GM23338 (cell line): ENCODE data around the gene NPLOC4.

Experiments used
- CREB1 ChIP-seq: fragments of 250-450 bp; sonication (Bioruptor Pico); IDR thresholded peaks from 2 replicates; pipeline ENCODE4 v1.5.0; 2020; ENCODE audit warnings: low read depth, mild to moderate bottlenecking, moderate library complexity
- CTCF ChIP-seq, 2 experiments: fragments of 200-600 bp in 1 of 2; sonication (generic) in 1 of 2; conservative IDR thresholded peaks; 2 replicates each; pipeline versions ENCODE4 v1.5.1 to v1.6.1; 2016 to 2017; ENCODE audit warnings: antibody characterized with exemption in 2 of 2, low read depth in 2 of 2, mild to moderate bottlenecking in 2 of 2, moderate library complexity in 1 of 2
- ETS1 ChIP-seq: IDR thresholded peaks from 2 replicates; pipeline ENCODE4 v1.6.1; 2016; ENCODE audit warnings: antibody characterized with exemption
- EZH2 ChIP-seq: fragments of 200-600 bp; sonication (generic); IDR thresholded peaks from one replicate; pipeline ENCODE4 v1.8.0; 2017; ENCODE audit warnings: antibody characterized with exemption, mild to moderate bottlenecking, low read depth; ENCODE audit not compliant: unreplicated experiment
- EZH2phosphoT487 ChIP-seq: fragments of 200-600 bp; sonication (generic); IDR thresholded peaks from one replicate; pipeline ENCODE4 v1.8.1; 2018; ENCODE audit warnings: antibody characterized with exemption; ENCODE audit not compliant: unreplicated experiment
- JUNB ChIP-seq: IDR thresholded peaks from one replicate; pipeline ENCODE4 v1.6.1; 2016; ENCODE audit warnings: antibody characterized with exemption; ENCODE audit not compliant: unreplicated experiment
- NANOG ChIP-seq: IDR thresholded peaks from 2 replicates; pipeline ENCODE4 v1.6.1; 2016; ENCODE audit warnings: antibody characterized with exemption, borderline replicate concordance
- POLR2AphosphoS5 ChIP-seq: IDR thresholded peaks from 2 replicates; pipeline ENCODE4 v1.6.1; 2016; ENCODE audit warnings: antibody characterized with exemption, low read depth
- REST ChIP-seq: IDR thresholded peaks from one replicate; pipeline ENCODE4 v1.6.1; 2018; ENCODE audit warnings: antibody characterized with exemption; ENCODE audit not compliant: unreplicated experiment
- STAT1 ChIP-seq: IDR thresholded peaks from one replicate; pipeline ENCODE4 v1.6.1; 2016; ENCODE audit warnings: antibody characterized with exemption; ENCODE audit not compliant: unreplicated experiment
- ZNF114 ChIP-seq: fragments of 250-450 bp; sonication (Bioruptor Pico); IDR thresholded peaks from 2 replicates; pipeline ENCODE4 v1.5.0; 2020; ENCODE audit warnings: mild to moderate bottlenecking, moderate library complexity
- ZNF331 ChIP-seq: fragments of 250-450 bp; sonication (Bioruptor Pico); IDR thresholded peaks from 2 replicates; pipeline ENCODE4 v1.5.0; 2020; ENCODE audit warnings: low read depth, mild to moderate bottlenecking, moderate library complexity
- ZNF462 ChIP-seq: fragments of 250-450 bp; sonication (Bioruptor Pico); IDR thresholded peaks from 2 replicates; pipeline ENCODE4 v1.5.0; 2020; ENCODE audit warnings: mild to moderate bottlenecking, moderate library complexity

GRCh38 chr17:81636505-81637288 is at the start of gene NPLOC4, which contains the start of gene TSPAN10:
- TF ChIP-seq STAT1, result no peak
- TF ChIP-seq EZH2, result no peak
- no peak for TF ChIP-seq CTCF (conservative IDR thresholded peaks at IDR 0.05; ENCODE audit: low read depth in 2 of 2)
- no peak for TF ChIP-seq EZH2phosphoT487
- TF ChIP-seq POLR2AphosphoS5, result peak; percentile 83
- no peak for TF ChIP-seq REST
- peak; percentile 80 for TF ChIP-seq CREB1 (CRISPR knock-in tag)
- TF ChIP-seq JUNB, result no peak
- TF ChIP-seq ETS1, result peak; percentile 37; the same call in 1 of the 2 replicates
- no peak for TF ChIP-seq ZNF114 (CRISPR knock-in tag)
- TF ChIP-seq ZNF331 (CRISPR knock-in tag), result no peak
- no peak for TF ChIP-seq NANOG
- no peak for TF ChIP-seq ZNF462
